B cell (primary cell): ENCODE measurements around the gene SIPA1L3.

Source experiments
- CTCF ChIP-seq: fragments of 200-600 bp; IDR thresholded peaks from one replicate; pipeline ENCODE4 v1.8.0; 2022; ENCODE audit warnings: antibody characterized with exemption, mild to moderate bottlenecking
- EZH2 ChIP-seq: IDR thresholded peaks from 2 replicates; pipeline ENCODE4 v1.6.1; 2012; ENCODE audit warnings: borderline replicate concordance, low read depth, mild to moderate bottlenecking, moderate library complexity, low read length; ENCODE audit not compliant: insufficient read depth, poor library complexity, severe bottlenecking

DNA sequence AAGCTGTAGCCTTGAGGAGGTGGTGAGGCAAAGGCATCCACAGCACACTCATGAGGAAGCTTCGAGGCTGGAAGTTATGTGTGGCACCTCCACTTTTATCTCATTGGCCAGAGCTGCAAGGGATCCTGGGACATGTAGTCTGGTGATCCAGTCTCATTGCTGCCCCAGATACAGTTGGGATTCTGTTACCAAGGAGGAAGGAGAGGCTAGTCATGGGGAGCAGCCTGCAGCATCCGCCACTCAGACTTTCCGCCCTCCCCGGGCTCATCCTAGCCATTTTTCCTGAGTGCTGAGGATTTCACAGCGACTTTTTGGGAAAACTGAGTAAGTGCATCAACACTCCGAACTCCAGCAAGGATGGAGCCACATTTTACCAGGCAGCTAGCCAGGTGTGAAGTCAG is 242.7 kb downstream of the SIPA1L3 start:
- TF ChIP-seq CTCF (no peak), EZH2 (no peak)
